Calu3 (cell line): Measurements from ENCODE around the gene KIAA0586. TPM values are rescaled to one million over a fixed set of nuclear protein-coding genes. Genes with fewer than 3 reads are reported as not detected.

Experiments used
- BruUV-seq: library from RNA; stranded (reverse); fragments of 400-500 nt; replicated peaks from 2 replicates; lab custom pipeline; 2021; lab: Mats Ljungman, UMichigan
- CTCF ChIA-PET: fragments of 300-600 bp; sonication (Branson Sonifier 250); formaldehyde crosslinking; loops from one replicate; lab custom pipeline; 2022; ENCODE audit warnings: antibody characterized with exemption; lab: Charles Lee
- DNase-seq: peaks from one replicate; pipeline ENCODE4 v3.0.0; 2022
- H3K27ac Mint-ChIP-seq: one replicate; pipeline ENCODE4 v1.8.0; 2022; ENCODE audit warnings: mixed read lengths; ENCODE audit not compliant: unreplicated experiment
- H3K27me3 Mint-ChIP-seq: one replicate; pipeline ENCODE4 v1.8.0; 2022; ENCODE audit warnings: mixed read lengths; ENCODE audit not compliant: unreplicated experiment
- H3K36me3 Mint-ChIP-seq: one replicate; pipeline ENCODE4 v1.8.0; 2022; ENCODE audit warnings: mild to moderate bottlenecking, moderate library complexity, mixed read lengths; ENCODE audit not compliant: insufficient read depth, unreplicated experiment
- H3K4me1 Mint-ChIP-seq: one replicate; pipeline ENCODE4 v1.8.0; 2022; ENCODE audit warnings: mild to moderate bottlenecking, low read depth, mixed read lengths; ENCODE audit not compliant: unreplicated experiment
- H3K4me3 Mint-ChIP-seq: one replicate; pipeline ENCODE4 v1.8.0; 2022; ENCODE audit warnings: mild to moderate bottlenecking, low read depth, moderate library complexity, mixed read lengths; ENCODE audit not compliant: unreplicated experiment
- H3K9me3 Mint-ChIP-seq: one replicate; pipeline ENCODE4 v1.8.0; 2022; ENCODE audit warnings: low read depth, mixed read lengths; ENCODE audit not compliant: unreplicated experiment
- intact Hi-C: fragments of 100-400 bp; cut with micrococcal nuclease; formaldehyde crosslinking; loops from one replicate; pipeline ENCODE4 v1.10.0; 2022; ENCODE audit not compliant: unreplicated experiment
- total RNA-seq: library from RNA; stranded (reverse); gene quantifications from 2 replicates; pipeline ENCODE4 v1.2.3, GENCODE V29; 2022
- TF ChIP-seq, protein P1 (sequence below): fragments of 200-600 bp; IDR thresholded peaks from one replicate; pipeline ENCODE4 v1.8.0; 2022; ENCODE audit warnings: antibody characterized with exemption; ENCODE audit not compliant: unreplicated experiment

Gene KIAA0586
- total RNA-seq, 1 experiment from 2014 or later = 19.3 TPM

DNA sequence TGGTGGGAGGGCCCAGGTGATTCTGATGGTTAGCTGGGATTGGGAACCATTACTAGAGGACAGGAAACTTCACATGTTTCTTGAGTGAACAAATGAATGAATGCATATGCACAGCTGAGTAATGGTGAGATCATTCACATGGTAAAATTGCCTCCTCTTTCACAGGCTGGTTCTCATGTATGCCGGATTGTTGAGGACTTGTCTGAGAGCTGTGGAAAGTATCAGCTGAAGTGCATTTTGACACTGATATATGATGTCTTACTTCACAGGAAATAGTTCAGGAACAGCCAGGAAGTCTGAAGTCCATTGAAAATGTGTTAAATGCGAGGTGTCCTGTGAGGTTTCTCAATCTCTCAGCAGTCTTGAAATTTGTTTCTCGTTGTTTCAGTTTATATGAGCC is 132.7 kb downstream of the KIAA0586 start:
- Mint-ChIP-seq H3K4me1 (no peaks in the 10 kb centered on the region), H3K27ac (no peak overlapping the region), H3K9me3 (no peaks in the 10 kb centered on the region), H3K36me3 (no peaks in the 10 kb centered on the region), H3K4me3 (no peak overlapping the region), H3K27me3 (no peaks in the 10 kb centered on the region)
- intact Hi-C loops = no loop called here
- no peak for DNase-seq
- BruUV-seq = no TSS peak
- TF ChIP-seq, protein P1, sequence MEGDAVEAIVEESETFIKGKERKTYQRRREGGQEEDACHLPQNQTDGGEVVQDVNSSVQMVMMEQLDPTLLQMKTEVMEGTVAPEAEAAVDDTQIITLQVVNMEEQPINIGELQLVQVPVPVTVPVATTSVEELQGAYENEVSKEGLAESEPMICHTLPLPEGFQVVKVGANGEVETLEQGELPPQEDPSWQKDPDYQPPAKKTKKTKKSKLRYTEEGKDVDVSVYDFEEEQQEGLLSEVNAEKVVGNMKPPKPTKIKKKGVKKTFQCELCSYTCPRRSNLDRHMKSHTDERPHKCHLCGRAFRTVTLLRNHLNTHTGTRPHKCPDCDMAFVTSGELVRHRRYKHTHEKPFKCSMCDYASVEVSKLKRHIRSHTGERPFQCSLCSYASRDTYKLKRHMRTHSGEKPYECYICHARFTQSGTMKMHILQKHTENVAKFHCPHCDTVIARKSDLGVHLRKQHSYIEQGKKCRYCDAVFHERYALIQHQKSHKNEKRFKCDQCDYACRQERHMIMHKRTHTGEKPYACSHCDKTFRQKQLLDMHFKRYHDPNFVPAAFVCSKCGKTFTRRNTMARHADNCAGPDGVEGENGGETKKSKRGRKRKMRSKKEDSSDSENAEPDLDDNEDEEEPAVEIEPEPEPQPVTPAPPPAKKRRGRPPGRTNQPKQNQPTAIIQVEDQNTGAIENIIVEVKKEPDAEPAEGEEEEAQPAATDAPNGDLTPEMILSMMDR = no peak
- CTCF ChIA-PET = interaction anchor here (0.5 to 0.7 kb wide), 3 partner anchors 21 to 870 kb away, joined by 3 read pairs; no protein-coding TSS in a partner anchor

DNA sequence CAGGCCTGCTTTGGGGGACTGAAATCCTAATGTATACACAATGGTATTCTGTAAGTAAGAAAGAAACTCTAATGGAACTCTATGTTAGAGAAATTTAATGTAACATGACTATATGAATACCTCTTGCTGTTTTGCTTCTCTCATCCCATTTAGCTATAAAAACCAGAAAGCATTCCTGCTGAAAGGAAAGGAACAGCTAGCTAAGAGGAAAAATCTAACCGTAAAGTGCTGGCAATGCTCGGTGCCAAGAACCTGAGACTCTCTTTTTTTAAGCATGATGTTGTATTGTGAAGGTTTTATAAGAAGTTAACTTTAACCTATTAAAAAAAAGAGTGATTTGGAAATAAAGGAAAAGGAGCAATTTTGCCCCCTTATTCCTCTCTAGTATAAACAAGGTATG is 134.6 kb downstream of the KIAA0586 start:
- TF ChIP-seq, protein P1 = no peak
- intact Hi-C loops = no loop called here
- H3K4me1 Mint-ChIP-seq = no peaks in the 10 kb centered on the region
- no peaks in the 10 kb centered on the region for H3K36me3 Mint-ChIP-seq
- H3K27ac Mint-ChIP-seq = no peak overlapping the region
- no peak for DNase-seq
- no peaks in the 10 kb centered on the region for H3K27me3 Mint-ChIP-seq
- CTCF ChIA-PET = no interaction called here
- H3K9me3 Mint-ChIP-seq = no peaks in the 10 kb centered on the region
- BruUV-seq = no TSS peak
- no peak overlapping the region for H3K4me3 Mint-ChIP-seq

DNA sequence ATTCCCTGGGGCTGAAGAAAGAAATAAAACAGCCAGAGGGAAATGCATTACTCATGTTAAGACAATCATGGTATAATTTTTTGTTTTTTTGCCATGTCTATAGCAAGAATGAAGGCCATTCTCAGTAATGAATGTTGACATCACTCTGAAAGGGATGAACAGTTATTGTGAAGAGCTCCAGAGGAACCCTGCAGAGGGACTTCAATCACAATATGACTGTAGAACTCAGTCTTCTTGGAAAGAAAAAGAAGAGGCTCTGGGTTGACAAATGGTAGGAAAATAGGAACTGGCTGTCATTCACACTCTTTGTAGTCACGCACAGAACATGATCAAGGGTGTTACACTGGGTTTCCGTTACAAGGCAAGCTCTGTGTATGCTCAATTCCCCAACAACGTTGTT is 136.5 kb downstream of the KIAA0586 start:
- Mint-ChIP-seq H3K27ac (no peak overlapping the region), H3K36me3 (no peaks in the 10 kb centered on the region), H3K4me3 (no peak overlapping the region), H3K27me3 (no peaks in the 10 kb centered on the region), H3K4me1 (no peaks in the 10 kb centered on the region), H3K9me3 (no peaks in the 10 kb centered on the region)
- BruUV-seq = no TSS peak
- CTCF ChIA-PET = no interaction called here
- TF ChIP-seq, protein P1 = no peak
- no peak for DNase-seq
- intact Hi-C loops = no loop called here

DNA sequence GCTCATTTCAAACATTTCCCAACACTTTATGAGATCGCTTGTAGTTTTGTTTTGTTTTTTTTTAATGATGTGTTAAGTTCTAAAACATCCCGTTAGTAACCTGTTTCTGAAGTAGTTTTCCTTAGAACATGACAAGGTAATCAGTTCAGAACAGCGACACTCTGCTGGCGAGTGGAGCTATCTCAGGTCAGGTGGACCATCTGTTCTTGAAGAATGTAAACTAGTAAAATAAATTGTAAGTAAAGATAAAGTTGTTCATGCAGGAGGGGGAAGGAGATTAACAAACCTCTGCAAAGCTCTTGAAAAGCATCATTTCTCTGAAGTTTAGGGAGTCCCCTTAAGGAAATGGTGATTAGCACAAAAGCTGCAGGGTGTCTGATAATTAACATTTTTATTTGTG is 138.3 kb downstream of the KIAA0586 start:
- H3K27ac Mint-ChIP-seq = no peak overlapping the region
- H3K4me3 Mint-ChIP-seq = no peak overlapping the region
- H3K36me3 Mint-ChIP-seq = no peaks in the 10 kb centered on the region
- BruUV-seq = no TSS peak
- TF ChIP-seq, protein P1 = no peak
- no peaks in the 10 kb centered on the region for H3K4me1 Mint-ChIP-seq
- H3K9me3 Mint-ChIP-seq = no peaks in the 10 kb centered on the region
- intact Hi-C loops = no loop called here
- CTCF ChIA-PET = interaction anchor here (0.5 kb wide), 1 partner anchor 854 kb away, joined by 3 read pairs; no protein-coding TSS in a partner anchor
- H3K27me3 Mint-ChIP-seq = no peaks in the 10 kb centered on the region
- no peak for DNase-seq
